Astrocyte (in vitro differentiated cells and primary cell): ENCODE results near the gene PTRH1. TPM values are rescaled to one million over a fixed set of nuclear protein-coding genes. Genes with fewer than 3 reads are reported as not detected.

ENCODE experiments used
- DNase-seq: peaks from one replicate; pipeline ENCODE4 v3.0.0-alpha.2; 2010; ENCODE audit warnings: low read depth
- FAIRE-seq: peaks from 2 replicates; lab custom pipeline; 2011; peaks lifted over from hg19 to GRCh38; lab: Jason Lieb, UNC
- H2AFZ ChIP-seq: 2 replicates; pipeline ENCODE4 v1.6.0; 2012; ENCODE audit warnings: low read depth, low read length, inconsistent platforms
- H3K27ac ChIP-seq: 2 replicates; pipeline ENCODE4 v1.5.1; 2011; ENCODE audit warnings: low read depth, low read length, inconsistent platforms
- H3K27me3 ChIP-seq: 2 replicates; pipeline ENCODE4 v1.6.0; 2011; ENCODE audit warnings: low read length, inconsistent platforms; ENCODE audit not compliant: insufficient read depth
- H3K36me3 ChIP-seq: 2 replicates; pipeline ENCODE4 v1.5.1; 2011; ENCODE audit warnings: low read length, inconsistent platforms; ENCODE audit not compliant: insufficient read depth
- H3K4me1 ChIP-seq: 2 replicates; pipeline ENCODE4 v1.5.1; 2011; ENCODE audit warnings: low read length, inconsistent platforms; ENCODE audit not compliant: insufficient read depth
- H3K4me2 ChIP-seq: 2 replicates; pipeline ENCODE4 v1.6.0; 2012; ENCODE audit warnings: low read length, inconsistent platforms
- H3K4me3 ChIP-seq: 2 replicates; pipeline ENCODE4 v1.5.1; 2011; ENCODE audit warnings: low read depth, mild to moderate bottlenecking, low read length, inconsistent platforms; ENCODE audit not compliant: insufficient read depth
- H3K79me2 ChIP-seq: 2 replicates; pipeline ENCODE4 v1.6.0; 2012; ENCODE audit warnings: mild to moderate bottlenecking, low read length, inconsistent platforms; ENCODE audit not compliant: insufficient read depth
- H3K9ac ChIP-seq: 2 replicates; pipeline ENCODE4 v1.6.0; 2012; ENCODE audit warnings: mild to moderate bottlenecking, low read length, inconsistent platforms
- H3K9me3 ChIP-seq: 2 replicates; pipeline ENCODE4 v1.5.1; 2012; ENCODE audit warnings: low read depth, mild to moderate bottlenecking, low read length, inconsistent platforms; ENCODE audit not compliant: insufficient read depth
- H4K20me1 ChIP-seq: 2 replicates; pipeline ENCODE4 v1.6.0; 2012; ENCODE audit warnings: low read length, inconsistent platforms; ENCODE audit not compliant: insufficient read depth
- H3K27ac Mint-ChIP-seq: one replicate; pipeline ENCODE4 v1.8.0; 2021; ENCODE audit warnings: mild to moderate bottlenecking, mixed read lengths; ENCODE audit not compliant: unreplicated experiment
- H3K27me3 Mint-ChIP-seq: one replicate; pipeline ENCODE4 v1.8.0; 2021; ENCODE audit warnings: low read depth, mixed read lengths; ENCODE audit not compliant: unreplicated experiment
- H3K36me3 Mint-ChIP-seq: one replicate; pipeline ENCODE4 v1.8.0; 2021; ENCODE audit warnings: low read depth, mixed read lengths; ENCODE audit not compliant: unreplicated experiment
- H3K4me1 Mint-ChIP-seq: one replicate; pipeline ENCODE4 v1.8.0; 2021; ENCODE audit warnings: low read depth, mixed read lengths; ENCODE audit not compliant: unreplicated experiment
- H3K4me3 Mint-ChIP-seq: one replicate; pipeline ENCODE4 v1.8.0; 2021; ENCODE audit warnings: mild to moderate bottlenecking, moderate library complexity, mixed read lengths; ENCODE audit not compliant: unreplicated experiment
- H3K9me3 Mint-ChIP-seq: one replicate; pipeline ENCODE4 v1.8.0; 2021; ENCODE audit warnings: mild to moderate bottlenecking, mixed read lengths; ENCODE audit not compliant: unreplicated experiment
- EZH2 ChIP-seq: IDR thresholded peaks from 2 replicates; pipeline ENCODE4 v1.6.1; 2012; ENCODE audit warnings: mild to moderate bottlenecking, low read length, inconsistent platforms; ENCODE audit not compliant: insufficient read depth
- total RNA-seq: library from RNA; stranded (reverse); gene quantifications from 2 replicates; pipeline ENCODE4 v1.2.1, GENCODE V29; 2021
- TF ChIP-seq, protein P1 (sequence below): IDR thresholded peaks from 2 replicates; pipeline ENCODE4 v1.5.1; 2011; ENCODE audit warnings: low read depth, mild to moderate bottlenecking, inconsistent platforms, low read length, moderate library complexity; ENCODE audit not compliant: insufficient read depth

PTRH1 gene
- total RNA-seq, 1 donor from 2014 or later = 9.9 TPM

DNA sequence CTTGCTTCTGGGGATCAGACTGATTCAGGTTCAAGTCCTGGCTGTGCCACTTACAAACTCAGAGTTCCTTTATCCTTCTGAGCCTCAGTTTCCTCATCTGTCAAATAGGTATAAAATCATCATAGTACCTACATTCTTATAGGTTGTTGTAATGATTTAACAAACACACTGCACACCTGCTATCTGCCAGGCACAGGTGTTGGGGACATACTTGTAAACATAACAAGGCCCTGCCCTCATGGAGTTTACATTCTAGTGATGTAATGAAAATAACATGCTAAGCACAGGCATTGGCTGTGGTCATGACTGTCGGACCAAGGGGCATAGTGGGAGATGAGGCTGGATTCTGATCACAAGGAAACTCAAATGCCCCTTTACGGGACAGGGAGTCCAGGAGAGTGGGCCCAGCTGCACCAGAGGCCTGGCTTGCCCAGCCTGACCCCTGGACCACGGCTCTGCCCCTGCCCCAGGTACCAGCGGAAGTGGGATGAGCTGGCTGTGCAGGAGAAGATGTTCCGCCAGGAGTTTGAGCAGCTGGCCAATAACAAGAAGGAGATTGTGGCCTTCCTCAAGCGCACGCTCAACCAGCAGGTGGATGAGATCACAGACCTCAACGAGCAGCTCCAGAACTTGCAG lies 6.4 kb downstream of the PTRH1 start:
- no peak overlapping the region for H3K9ac ChIP-seq
- Mint-ChIP-seq H3K27me3 (peaks cover 6% of the 10 kb centered on the region), H3K27ac (no peak overlapping the region), H3K9me3 (no peaks in the 10 kb centered on the region), H3K36me3 (peaks cover 12% of the 10 kb centered on the region), H3K4me1 (no peaks in the 10 kb centered on the region), H3K4me3 (no peak overlapping the region)
- TF ChIP-seq EZH2 = no peak
- TF ChIP-seq, protein P1, sequence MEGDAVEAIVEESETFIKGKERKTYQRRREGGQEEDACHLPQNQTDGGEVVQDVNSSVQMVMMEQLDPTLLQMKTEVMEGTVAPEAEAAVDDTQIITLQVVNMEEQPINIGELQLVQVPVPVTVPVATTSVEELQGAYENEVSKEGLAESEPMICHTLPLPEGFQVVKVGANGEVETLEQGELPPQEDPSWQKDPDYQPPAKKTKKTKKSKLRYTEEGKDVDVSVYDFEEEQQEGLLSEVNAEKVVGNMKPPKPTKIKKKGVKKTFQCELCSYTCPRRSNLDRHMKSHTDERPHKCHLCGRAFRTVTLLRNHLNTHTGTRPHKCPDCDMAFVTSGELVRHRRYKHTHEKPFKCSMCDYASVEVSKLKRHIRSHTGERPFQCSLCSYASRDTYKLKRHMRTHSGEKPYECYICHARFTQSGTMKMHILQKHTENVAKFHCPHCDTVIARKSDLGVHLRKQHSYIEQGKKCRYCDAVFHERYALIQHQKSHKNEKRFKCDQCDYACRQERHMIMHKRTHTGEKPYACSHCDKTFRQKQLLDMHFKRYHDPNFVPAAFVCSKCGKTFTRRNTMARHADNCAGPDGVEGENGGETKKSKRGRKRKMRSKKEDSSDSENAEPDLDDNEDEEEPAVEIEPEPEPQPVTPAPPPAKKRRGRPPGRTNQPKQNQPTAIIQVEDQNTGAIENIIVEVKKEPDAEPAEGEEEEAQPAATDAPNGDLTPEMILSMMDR = no peak
- H3K4me1 ChIP-seq = no peaks in the 10 kb centered on the region
- H4K20me1 ChIP-seq = peaks cover 35% of the 10 kb centered on the region
- H3K4me2 ChIP-seq = no peak overlapping the region
- no peak overlapping the region for H3K4me3 ChIP-seq
- no peak overlapping the region for H2AFZ ChIP-seq
- FAIRE-seq (no peak), DNase-seq (no peak)
- H3K9me3 ChIP-seq = no peaks in the 10 kb centered on the region
- no peaks in the 10 kb centered on the region for H3K27me3 ChIP-seq
- H3K27ac ChIP-seq = no peak overlapping the region
- H3K79me2 ChIP-seq = peaks cover under 1% of the 10 kb centered on the region
- no peaks in the 10 kb centered on the region for H3K36me3 ChIP-seq

DNA sequence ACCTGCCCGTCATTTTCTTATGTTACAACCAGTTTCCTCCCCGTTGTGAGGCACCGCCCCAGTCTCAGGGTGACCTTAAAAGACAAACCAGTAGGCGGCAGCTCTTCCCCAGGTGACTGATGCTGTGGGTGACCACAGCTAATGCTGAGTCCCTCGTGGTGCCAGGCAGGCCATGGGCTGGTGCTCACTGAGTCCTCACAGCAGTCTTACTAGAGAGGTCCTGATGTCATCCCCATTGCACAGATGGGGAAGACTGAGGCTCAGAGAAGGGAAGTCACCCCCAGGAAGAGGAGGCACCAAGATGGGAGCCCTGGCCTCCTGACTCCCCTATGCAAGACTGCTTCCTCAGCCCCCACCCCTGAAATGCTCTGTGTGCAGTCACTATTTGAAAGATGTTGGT lies 7.7 kb downstream of the PTRH1 start:
- peaks cover 12% of the 10 kb centered on the region for H3K36me3 Mint-ChIP-seq
- TF ChIP-seq, protein P1 = no peak
- TF ChIP-seq EZH2 = no peak
- H3K36me3 ChIP-seq = no peaks in the 10 kb centered on the region
- no peak overlapping the region for H3K4me3 ChIP-seq
- H3K9ac ChIP-seq = no peak overlapping the region
- H3K4me1 Mint-ChIP-seq = no peaks in the 10 kb centered on the region
- H3K9me3 Mint-ChIP-seq = peaks cover 2% of the 10 kb centered on the region
- no peaks in the 10 kb centered on the region for H3K4me1 ChIP-seq
- H3K9me3 ChIP-seq = no peaks in the 10 kb centered on the region
- no peak overlapping the region for H3K27ac ChIP-seq
- DNase-seq = no peak
- no peaks in the 10 kb centered on the region for H3K27me3 ChIP-seq
- peaks cover 25% of the 10 kb centered on the region for H4K20me1 ChIP-seq
- H3K4me2 ChIP-seq = no peak overlapping the region
- H3K27me3 Mint-ChIP-seq = peaks cover 9% of the 10 kb centered on the region
- no peak overlapping the region for H3K27ac Mint-ChIP-seq
- H3K4me3 Mint-ChIP-seq = no peak overlapping the region
- H3K79me2 ChIP-seq = no peaks in the 10 kb centered on the region
- H2AFZ ChIP-seq = no peak overlapping the region
- FAIRE-seq = no peak

DNA sequence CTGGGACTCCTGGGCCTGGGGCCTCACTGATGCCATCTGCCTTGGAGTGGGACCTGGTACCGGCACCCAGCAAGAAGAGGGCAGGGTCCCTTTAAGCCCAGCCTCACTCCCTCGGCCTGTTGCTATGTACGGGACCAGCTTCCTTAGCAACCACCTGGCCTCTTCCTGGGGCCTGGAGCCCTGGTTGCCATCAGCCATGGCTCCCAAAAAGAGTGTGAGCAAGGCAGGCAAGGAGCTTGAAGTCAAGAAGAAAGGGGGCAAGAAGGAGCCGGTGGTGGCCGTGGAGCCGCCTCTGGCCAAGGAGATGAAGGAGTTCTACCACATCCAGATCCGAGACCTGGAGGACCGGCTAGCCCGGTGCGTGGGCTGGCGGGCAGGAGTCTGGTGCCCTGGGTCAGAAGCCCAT lies 8.6 kb downstream of the PTRH1 start, which contains the start of gene CFAP157:
Gene CFAP157, plus strand, starts transcription at position 153 of the 406 bp plus-strand sequence. Its CDS starts 44 bp downstream, at position 197.
- DNase-seq = no peak
- no peak within 1 kb of the TSS for H3K4me3 ChIP-seq

More for the DNA sequence above, 8.6 kb downstream of the PTRH1 start, which contains the start of gene CFAP157:
- no peak for TF ChIP-seq EZH2
- TF ChIP-seq, protein P1 = no peak
- Mint-ChIP-seq H3K27me3 (peaks cover 9% of the 10 kb centered on the region), H3K27ac (no peak within 1 kb of the TSS), H3K9me3 (peaks cover 2% of the 10 kb centered on the region), H3K4me1 (no peaks in the 10 kb centered on the region), H3K36me3 (peaks cover 10% of the 10 kb centered on the region), H3K4me3 (no peak within 1 kb of the TSS)
- Histone ChIP-seq H3K79me2 (no peaks in the 10 kb centered on the region), H3K4me2 (no peak within 1 kb of the TSS), H3K27me3 (no peaks in the 10 kb centered on the region), H3K4me1 (no peaks in the 10 kb centered on the region), H3K36me3 (no peaks in the 10 kb centered on the region), H3K9ac (no peak within 1 kb of the TSS), H2AFZ (no peak within 1 kb of the TSS), H3K27ac (no peak within 1 kb of the TSS), H4K20me1 (peaks cover 17% of the 10 kb centered on the region), H3K9me3 (no peaks in the 10 kb centered on the region)
- FAIRE-seq = no peak
